Stimulated activated CD8-positive, alpha-beta memory T cell treated with anti-CD3 and anti-CD28 coated beads, Interleukin-7, amount 100 ng/mL, for 48 hours (primary cell): ENCODE results near the gene UBE3A.
A peak's percentile ranks its signal among the peaks of the same experiment; 100 is the strongest.
"Not testable (repeated sequence)": the region's sequence is repeated elsewhere in the genome, so short reads cannot be mapped to it uniquely, and the experiment has no call there.

Experiments used
- DNase-seq, 2 donors: peaks; one replicate each; pipeline ENCODE4 v3.0.0-alpha.2; 2020; ENCODE audit warnings: low read depth in 1 of 2; ENCODE audit errors: extremely low read depth in 1 of 2

Gene UBE3A

GRCh38 chr15:25439369-25439836 is 579 bp upstream of the UBE3A start:
- DNase-seq = no peak

DNA sequence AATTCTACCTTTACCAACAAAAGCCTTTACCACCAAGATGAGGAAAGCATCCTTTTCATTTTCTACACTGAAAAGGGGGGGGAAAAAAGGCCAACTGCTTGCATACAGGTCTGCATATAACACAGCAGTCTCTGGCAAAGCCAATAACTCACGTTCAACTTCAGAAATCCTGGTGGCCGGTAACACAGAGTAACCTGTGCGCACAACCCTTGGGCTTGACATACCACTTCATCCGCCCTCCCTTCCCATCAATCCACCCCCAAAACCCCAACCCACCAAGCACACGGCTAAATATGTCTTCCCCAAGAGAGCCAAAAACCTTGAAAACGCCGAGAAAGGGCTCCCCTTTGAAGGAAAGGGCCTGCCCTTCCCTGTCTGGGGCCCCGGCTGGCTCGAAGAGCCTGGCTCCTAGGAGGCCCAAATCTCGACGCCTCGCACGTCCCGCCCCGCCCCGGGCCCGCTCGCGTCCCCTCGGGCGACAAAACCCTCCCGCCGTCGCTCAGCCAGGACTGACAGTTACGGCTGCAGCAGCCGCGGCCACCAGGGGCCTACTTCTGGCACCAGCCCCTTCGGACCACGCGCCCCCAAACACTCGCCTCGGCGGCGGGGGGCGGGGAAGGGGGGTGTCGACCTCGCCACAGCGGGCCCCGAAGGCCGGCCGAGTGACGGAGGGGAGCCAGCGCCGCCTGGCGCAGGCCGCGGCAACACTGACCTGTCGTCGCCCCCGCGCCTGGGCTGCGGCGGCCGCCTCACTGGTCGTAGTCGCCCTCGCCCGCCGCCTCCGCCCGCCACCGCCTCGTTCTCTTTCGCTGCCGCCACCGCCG is 835 bp downstream of the UBE3A start:
- DNase-seq = peak in 1 of 2 donors; percentile 37

DNA sequence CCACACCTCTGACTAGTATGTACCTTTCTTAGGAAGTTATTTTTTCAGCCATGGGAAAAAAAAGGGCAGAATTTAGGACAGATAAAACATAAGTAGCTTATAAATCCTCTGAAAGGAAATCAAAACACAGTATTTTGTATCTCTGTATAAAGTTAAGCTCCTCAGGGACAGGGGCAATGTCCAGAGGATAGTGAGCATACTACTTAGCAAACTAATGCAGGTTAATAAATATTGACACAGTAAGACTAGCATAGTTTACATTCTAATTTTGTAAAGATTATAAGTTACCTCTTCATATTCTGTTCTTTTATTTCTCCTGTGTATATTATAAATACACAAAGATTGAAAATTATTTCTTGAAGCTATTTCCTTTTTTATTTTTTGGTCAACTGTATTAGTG is 2.1 kb downstream of the UBE3A start:
- no peak for DNase-seq

DNA sequence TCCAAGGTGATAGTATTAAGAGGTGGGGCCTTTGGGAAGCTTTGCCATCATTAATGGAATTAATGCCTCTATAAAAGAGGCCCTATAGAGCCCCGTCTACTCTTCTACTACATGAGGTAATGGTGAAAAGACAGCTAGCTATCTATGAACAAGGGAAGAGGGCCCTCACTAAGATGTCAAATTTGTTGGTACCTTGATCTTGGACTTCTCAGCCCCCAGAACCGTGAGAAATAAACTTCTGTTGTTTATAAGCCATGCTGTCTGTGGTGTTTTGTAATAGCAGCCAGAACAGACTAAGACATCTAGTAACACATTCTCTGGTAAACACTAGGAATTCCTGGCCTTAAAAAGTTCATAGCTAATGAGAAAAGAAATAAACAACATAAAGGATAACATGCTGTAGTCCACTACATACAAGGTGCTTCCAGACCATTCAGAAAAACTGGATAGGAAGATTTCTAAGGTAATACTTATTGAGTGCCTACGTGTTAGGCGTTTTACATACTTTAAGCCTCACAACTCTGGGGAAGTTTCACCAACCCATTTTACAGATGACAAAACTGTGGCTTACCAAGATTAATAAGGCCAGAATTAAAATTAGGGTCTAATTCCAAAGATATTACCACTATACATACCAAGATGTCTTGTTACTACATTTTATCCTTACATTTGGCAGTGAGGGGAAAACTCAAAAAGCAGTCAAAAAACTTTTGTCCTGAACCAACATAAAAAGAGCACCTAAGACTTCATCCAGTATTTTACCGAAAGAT is 3.2 kb downstream of the UBE3A start:
- no peak for DNase-seq

DNA sequence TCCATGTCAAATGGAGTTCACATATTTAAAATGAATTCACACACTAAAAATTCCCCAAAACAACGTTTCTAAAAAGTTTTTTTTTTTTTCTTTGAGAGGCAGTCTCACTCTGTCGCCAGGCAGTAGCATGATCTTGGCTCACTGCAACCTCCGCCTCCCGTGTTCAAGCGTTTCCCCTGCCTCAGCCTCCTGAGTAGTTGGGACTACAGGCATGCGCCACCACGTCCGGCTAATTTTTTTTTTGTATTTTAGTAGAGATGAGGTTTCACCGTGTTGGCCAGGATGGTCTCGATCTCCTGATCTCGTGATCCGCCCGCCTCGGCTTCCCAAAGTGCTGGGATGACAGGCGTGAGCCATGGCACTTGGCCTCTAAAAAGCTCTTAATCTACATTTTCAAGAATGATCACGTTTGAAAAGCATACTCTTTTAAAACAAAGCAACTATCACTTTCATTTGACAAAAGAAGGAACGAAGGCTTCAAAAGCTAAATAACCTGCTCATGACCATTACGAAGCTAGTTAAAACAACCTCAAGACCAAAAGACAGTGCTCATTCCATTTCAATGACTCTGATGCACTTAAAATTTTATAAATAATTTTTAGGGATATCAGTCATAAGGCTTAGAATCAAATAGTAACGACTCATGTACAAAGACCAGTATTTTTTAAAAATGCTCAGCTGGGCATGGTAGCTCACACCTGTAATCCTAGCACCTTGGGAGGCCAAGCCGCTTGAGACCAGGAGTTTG is 5.5 kb downstream of the UBE3A start:
- DNase-seq = no peak

GRCh38 chr15:25431836-25432561 is 6.8 kb downstream of the UBE3A start:
- DNase-seq = no peak

DNA sequence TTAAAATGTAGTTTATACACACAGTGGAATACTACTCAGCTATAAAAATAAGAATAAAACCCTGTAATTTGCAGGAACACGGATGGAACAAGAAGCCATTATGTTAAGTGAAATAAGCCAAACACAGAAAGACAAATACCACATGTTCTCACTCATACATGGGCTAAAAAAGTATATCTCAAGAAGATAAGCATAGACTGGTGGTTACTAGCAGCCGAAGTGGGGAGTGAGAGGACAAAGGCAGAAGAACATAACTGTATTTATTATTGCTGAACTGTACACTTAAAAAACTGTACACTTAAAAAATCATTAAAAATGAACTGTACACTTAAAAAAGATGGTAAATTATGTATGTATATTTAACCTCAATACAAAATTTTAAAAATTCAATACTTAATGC is 11.0 kb downstream of the UBE3A start:
- DNase-seq = no peak

GRCh38 chr15:25426896-25427610 is 11.8 kb downstream of the UBE3A start:
- DNase-seq = no peak

GRCh38 chr15:25424073-25424472 is 14.8 kb downstream of the UBE3A start:
- DNase-seq = no peak

DNA sequence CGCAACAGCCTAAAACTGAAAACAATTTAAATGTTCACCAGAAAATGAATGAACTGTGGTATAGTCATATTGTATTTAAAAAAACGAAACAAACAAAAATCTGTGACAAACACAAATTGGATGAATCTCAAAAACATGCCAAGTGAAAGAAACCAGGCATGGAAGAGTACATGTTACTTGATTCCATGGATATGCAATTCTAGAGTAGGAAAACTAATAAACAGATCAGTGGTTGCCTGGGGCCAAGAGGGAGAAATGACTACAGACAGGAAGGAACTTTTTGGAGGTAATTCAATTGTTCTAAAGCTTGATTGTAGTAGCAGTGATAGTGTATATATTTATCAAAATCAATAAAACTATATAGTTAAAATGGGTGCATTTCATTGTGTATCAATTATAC is 16.8 kb downstream of the UBE3A start:
- DNase-seq = no peak

- DNase-seq = no peak
Measured at GRCh38 chr15:25418202-25418601, 20.6 kb downstream of the UBE3A start.

DNA sequence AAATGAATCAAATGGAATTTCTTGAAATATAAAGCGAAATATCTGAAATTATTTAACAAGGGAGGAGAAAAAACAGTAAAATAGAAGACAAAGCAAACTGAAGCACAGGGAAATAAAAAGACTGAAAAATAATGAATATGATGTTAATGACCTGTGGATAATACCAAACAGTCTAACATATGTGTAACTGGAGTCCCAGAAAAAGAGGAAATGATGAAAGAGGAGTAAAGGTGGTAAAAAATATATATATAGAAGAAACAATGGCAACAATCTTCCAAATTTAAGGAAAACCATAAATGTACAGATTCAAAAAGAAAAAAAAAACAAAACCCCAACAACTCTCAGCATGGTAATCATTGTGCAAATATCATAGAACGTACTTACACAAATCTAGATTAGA is 21.2 kb downstream of the UBE3A start:
- DNase-seq = no peak

- DNase-seq = no peak
Measured at GRCh38 chr15:25416693-25417092, 22.1 kb downstream of the UBE3A start.

GRCh38 chr15:25415707-25416106 is 23.1 kb downstream of the UBE3A start:
- no peak for DNase-seq

DNA sequence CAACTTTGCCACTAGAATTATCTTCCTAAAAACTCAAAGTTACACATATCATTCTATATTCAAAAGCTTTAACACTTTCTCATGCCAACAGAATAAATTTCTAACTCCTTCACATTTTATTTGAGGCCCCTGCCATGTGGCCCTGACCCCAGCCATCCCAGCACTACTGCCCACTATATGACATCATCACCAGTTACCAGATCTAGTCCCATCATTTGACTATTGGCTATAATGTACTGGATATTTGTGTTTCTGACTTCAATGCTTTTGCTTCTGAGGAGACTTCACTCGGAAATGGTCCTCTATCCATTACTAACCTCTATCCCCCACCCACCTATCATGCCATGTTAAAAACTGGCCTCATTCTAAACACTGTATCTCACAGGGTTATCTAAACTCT is 23.6 kb downstream of the UBE3A start:
- no peak for DNase-seq

DNA sequence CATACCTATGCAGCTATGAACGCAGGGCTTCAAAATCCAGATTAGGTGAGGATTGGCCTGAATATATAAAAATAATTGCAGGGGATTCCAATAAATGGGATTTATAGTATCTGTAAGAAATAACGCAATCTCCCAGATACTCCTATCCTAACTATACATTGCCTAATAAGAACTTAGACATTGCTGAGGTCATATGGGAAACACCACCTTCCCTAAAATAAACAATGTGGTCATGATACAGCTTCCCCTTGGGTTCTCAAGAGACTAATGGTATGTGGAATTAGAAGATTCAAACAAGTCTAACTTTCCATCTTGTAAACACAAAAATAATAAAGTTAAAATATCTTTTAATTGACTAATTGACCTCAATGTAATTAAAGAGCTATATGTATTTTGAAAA is 28.2 kb downstream of the UBE3A start:
- DNase-seq = no peak

DNA sequence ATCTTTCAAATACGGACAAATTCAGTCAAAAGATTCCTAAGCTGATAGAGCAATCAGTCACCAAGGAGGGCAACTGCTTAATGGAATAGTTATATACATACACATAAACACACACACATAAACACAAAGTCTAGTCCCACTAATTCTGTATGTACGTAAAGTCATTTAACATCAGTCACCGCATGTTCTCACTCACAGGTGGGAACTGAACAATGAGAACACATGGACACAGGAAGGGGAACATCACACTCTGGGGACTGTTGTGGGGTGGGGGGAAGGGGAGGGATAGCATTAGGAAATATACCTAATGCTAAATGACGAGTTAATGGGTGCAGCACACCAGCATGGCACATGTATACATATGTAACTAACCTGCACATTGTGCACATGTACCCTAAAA is 29.1 kb downstream of the UBE3A start:
- not testable (repeated sequence) for DNase-seq

DNA sequence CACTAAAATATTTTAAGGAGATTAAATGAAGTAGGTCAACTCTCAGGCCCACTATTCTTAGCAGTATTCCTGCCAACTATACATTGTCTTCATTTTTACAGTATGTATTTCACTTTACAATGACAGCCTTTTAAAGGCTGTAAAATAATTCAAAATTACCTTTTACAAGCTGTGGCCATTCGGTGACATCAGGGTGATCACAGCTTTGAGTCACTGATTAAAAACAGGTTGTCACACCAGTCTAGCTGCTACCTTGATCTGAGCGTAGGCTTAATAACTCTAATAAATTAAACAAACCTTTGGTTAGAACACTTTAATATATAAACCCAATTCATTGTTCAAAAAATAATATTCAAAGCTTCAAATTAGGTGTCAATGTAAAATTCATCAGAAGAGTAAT is 29.9 kb downstream of the UBE3A start:
- DNase-seq = no peak

DNA sequence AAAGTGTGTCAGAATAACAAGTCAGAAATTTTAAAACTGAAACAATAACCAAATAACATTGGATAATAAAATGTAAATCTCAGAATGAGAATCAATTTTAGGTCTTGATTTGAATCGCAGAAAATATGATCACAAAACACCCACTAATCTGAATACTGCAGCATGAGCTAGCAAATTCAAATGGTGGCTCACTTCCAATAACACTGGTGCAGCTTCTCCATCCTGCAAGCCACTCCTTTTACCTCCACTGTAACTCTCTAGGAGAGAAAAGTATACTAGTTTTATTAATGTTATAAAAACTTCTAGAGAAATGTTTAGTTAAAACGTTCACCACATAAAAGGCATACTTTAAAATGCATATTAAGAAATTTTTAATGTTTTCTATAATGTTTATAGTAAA is 30.4 kb downstream of the UBE3A start:
- no peak for DNase-seq

DNA sequence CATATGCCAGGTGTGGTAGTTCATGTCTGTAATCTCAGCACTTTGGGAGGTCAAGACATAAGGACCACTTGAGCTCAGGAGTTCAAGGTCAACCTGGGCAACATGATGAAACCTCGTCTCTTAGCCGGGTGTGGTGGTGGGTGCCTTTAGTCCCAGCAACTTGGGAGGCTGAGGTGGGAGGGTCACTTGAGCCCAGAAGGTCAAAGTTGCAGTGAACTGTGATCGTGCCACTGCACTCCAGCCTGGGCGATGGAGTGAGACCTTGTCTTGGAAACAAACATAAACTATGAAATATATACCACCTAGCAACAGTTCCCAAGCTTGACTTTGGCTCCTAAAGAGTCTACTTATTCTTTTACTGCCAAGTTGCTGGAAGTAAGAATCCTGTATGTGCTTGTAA is 30.9 kb downstream of the UBE3A start:
- DNase-seq = no peak
